ENCODE results near the gene TMC5.
"Not testable (repeated sequence)": the region's sequence is repeated elsewhere in the genome, so short reads cannot be mapped to it uniquely, and the experiment has no call there.

Gene TMC5, protein sequence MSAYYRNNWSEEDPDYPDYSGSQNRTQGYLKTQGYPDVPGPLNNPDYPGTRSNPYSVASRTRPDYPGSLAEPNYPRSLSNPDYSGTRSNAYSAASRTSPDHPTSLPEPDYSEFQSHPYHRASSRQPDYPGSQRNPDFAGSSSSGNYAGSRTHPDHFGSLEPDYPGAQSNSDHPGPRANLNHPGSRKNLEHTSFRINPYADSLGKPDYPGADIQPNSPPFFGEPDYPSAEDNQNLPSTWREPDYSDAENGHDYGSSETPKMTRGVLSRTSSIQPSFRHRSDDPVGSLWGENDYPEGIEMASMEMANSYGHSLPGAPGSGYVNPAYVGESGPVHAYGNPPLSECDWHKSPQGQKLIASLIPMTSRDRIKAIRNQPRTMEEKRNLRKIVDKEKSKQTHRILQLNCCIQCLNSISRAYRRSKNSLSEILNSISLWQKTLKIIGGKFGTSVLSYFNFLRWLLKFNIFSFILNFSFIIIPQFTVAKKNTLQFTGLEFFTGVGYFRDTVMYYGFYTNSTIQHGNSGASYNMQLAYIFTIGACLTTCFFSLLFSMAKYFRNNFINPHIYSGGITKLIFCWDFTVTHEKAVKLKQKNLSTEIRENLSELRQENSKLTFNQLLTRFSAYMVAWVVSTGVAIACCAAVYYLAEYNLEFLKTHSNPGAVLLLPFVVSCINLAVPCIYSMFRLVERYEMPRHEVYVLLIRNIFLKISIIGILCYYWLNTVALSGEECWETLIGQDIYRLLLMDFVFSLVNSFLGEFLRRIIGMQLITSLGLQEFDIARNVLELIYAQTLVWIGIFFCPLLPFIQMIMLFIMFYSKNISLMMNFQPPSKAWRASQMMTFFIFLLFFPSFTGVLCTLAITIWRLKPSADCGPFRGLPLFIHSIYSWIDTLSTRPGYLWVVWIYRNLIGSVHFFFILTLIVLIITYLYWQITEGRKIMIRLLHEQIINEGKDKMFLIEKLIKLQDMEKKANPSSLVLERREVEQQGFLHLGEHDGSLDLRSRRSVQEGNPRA

DNA sequence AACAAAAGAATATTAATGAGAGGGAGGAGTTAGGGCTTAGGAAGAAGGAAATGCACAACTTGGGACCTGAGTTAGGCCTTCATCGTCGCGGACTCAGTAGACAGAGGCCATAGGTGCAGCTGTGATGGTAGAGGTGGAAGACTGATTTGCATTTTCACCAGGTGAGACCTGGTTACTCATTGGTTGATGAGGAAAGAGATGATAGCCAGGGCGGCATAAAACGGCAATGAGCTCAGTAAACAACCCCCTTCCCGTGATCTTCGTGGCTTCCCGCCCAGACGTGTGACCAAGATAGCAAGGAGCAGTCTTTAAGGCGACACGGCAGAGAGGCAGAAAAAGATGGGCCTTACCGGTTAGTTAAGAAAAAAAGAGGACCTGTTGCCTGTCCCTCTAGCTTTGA is at the start of gene TMC5:
Gene TMC5, plus strand, starts transcription at position 244 of the 400 bp plus-strand sequence. CDS start 22,156 bp downstream, outside the sequence.
- DNase-seq (ENCODE audit: low read depth in 3 of 3): no peak

DNA sequence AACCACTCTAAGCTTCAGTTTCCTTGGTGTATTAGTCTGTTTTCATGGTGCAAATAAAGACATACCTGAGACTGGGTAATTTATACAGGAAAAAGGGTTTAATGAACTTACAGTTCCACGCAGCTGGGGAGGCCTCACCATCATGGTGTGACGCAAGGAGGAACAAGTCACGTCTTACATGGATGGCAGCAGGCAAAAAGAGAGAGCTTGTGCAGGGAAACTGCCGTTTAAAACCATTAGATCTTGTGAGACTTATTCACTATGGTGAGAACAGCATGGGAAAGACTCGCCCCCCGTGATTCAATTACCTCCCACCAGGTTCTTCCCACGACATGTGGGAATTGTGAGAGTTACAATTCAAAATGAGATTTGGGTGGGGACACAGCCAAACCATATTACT is 45.1 kb upstream of the TMC5 start:
- not testable (repeated sequence) for DNase-seq (ENCODE audit: low read depth in 3 of 3)

DNA sequence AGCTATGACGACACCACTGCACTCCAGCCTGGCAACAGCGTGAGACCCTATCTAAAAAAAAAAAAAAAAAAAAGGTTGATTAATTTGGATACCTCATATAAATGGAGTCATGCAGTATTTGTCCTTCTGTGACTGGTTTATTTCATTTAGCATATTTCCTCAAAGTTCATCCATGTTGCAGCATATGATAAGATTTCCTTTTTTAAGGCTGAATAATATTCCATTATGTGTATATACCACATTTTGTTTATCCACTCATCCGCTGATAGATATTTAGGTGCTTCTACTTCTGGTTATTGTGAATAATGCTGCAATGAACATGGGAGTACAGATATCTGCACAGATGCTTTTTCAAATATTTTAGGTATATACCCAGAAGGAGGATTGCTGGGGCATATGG is 43.3 kb upstream of the TMC5 start:
- DNase-seq (ENCODE audit: low read depth in 3 of 3): no peak

DNA sequence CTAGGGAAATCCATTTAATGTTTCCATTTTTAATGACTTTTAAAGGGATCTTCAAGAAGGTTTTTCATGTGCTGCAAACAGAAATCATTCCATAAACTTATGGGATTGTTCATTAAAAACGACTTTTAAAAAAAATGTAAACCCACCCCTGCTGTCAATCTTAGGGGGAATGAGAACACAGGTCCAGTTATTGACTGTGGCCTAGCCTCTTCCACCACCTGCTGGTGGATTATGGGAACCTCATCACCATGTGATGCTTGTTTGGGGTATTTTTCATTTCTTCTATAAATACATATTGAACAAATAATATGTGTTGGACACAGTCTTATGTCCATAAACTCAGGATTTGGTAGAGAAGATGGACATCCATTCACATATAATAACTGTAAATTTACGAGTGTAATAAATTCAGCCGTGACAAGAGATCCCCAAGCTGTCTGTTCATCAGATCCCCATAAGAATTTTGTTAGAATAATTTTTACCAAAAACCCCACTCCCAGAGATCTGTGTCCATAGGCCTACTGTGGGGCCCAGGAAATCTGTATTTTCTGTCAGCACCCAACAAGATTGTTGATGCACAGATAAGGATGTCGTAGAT is 42.0 kb upstream of the TMC5 start:
- peak in 2 of 3 experiments; percentile 3 to 18 for DNase-seq (ENCODE audit: low read depth in 3 of 3)

DNA sequence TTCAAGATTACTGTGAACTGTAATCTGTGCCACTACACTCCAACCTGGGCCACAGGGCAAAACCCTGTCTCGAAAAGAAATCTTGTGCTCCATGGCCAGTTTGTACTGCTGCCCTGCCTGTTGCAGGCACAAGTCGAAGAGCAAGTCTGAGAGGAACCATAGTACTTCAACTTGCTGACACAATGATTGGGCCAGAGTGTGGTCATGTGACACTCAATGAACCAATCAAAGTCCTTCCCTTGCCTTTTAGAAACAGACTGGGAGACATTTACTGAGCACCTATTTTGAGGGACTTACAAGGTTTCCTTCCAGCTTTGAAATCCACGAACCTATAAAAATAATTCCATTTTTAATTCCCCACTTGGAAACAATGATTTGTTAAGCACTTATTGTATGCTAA is 39.8 kb upstream of the TMC5 start:
- no peak for DNase-seq (ENCODE audit: low read depth in 3 of 3)

DNA sequence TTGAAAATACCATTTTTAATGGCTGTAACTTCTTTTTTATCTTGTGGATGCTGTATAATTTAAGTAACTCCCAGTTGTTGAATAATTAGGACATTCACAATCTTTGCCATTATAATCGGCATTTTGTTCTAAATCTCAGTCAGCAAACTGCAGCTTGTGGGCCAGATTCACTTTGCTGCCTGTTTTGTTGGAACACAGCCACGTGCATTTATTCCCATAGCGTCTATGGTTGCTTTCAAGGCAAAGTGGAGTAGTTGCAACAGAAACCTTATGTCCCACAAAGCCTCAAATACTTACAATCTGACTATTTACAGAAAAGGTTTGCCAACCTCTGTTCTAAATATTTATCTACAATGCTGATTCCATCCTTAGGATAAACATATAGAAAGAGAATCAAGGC is 39.2 kb upstream of the TMC5 start:
- DNase-seq (ENCODE audit: low read depth in 3 of 3): no peak

DNA sequence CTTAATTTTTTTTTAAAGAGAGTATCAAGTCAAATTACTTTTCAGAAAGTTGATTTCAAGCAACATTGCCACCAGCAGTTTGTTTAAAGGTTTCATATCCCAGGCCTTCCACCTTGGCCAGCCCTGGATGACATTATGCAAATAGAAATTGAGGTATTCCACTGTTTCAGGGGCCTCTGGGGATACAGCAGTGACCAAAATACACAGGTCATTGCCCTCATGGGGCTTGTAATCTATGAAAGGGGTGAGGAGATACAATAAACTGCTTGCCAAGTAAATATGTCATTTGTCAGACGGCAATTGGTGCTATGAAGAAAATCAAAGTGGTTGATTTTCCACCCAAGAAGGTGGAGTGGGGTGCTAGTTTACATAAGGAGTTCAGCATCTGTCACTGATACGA is 37.8 kb upstream of the TMC5 start:
- DNase-seq (ENCODE audit: low read depth in 3 of 3): no peak

DNA sequence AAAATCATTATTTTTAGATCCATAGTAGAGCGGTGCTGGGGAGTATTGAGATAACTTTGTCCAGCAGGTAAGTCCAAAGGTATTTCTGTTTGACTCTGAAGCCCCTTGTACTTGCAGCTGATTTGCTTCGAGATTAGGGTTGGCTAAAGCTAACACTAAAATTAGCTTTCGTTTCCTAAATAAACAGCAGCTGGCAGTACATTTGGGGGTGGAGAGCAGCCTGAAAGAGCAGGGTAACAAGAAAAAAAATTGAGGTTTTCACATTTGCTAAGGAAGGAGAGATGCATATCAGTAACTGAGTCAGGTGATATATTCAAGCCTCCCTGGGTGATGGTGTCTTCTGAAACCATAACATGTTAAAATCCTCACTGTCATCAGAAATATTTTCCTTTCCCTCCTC is 37.4 kb upstream of the TMC5 start:
- no peak for DNase-seq (ENCODE audit: low read depth in 3 of 3)

DNA sequence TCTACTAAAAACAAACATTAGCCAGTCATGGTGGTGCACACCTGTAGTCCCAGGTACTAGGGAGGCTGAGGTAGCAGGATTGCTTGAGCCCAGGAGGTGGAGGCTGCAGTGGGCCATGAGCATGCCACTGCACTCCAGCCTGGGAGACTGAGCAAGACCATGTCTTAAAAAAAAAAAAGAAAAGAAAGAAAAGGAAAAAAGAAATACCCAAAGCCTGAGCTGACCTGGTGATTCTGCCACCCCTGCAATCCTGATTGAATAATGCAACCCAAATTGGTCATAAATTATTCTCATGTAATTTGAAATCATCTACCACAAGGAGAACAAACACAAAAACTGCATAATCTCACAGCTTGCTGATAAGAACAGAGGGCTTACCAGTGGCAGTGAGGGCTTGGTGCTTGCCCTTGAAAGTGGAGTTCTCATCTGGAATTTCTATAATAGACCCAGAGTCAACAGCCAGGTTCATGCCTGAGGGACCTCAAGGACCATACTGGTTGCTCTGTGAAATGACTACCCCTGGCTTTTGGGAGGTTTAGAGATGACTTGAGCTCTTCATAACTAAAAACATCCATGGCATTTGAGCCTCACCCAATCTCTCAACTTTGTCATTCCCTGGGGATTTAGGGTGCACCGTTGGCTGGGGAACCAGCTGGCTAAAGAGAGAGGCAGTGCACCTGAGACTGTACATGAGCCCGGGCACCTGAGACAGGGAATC is 35.4 kb upstream of the TMC5 start:
- no peak for DNase-seq (ENCODE audit: low read depth in 3 of 3)

DNA sequence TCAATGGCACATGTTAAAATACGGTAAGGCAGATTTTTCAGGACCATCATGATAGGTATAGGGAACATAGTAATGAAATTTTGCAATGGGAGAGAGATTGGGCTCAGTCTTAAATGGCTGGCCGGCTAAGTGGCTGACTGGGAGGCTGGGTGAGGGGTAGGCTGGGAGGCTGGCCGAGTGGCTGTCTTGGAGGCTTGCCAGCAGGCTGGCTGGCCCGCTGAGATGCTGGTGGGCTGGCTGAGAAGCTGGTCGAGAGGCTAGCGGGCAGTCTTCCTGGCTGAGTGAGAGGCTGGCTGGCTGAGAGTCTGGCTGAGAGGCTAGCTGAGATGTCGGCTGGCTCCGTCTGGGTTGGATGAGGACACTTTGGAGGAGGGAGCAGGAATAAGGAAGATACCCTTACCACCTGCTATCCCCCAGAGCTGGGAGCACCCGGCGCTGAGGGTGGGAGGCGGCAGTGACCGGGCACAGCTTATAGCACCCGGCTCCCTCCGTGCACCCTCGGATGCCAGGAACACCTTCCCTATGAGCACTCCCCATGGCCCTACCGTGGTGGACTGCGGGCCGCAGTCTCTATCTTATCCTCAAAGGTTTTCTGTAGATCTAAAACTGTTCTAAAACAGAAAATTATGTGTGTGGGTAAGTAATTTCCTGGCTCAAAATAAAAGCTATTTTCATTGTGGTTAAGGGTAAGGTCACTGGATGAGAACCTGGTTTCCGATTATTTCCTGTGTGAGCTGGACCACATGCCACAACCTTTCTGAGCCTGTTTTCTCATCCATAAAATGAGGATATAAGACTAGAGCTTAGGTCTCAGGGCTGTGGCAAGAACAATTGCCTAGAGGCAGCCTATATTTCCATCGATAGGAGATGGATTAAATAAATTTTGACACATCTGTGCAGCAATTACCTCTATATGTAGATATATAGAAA is 34.5 kb upstream of the TMC5 start:
- DNase-seq (ENCODE audit: low read depth in 3 of 3): no peak

DNA sequence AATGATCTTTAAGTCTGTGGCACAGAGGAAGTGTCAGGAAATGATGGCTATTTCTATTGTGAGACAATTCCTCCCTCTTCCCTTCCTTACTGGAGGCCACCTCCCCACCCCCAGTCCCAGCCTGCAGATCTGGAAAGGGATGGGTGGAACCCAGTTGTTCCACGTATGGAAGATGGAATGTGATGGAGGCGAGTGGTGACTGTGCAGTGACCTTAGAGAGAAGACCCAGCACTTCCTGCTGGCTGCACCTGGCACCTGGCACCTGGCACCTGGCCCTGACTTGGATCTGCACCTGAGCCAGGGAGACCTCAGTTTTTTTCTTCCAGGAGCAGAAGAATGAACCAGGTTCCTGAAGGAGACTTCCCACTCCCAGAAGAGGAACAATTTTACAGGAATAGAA is 33.0 kb upstream of the TMC5 start:
- no peak for DNase-seq (ENCODE audit: low read depth in 3 of 3)

DNA sequence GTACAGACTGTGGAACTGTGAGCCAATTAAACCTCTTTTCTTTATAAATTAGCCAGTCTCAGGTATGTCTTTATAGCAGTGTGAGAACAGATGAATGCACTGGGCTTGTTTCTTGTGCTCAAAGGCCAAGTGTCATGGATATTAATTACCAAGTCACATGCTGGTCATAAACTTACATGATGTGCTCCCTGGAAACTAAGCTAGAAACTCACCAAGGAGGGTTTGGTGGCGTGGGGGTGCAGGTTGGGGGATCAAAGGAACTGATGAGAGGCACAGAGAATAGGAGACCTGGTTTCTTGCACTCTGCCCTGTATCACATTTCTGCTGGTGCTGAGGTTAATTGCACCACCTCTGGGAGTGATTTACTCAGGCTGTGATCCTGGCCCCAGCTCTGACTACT is 31.2 kb upstream of the TMC5 start:
- no peak for DNase-seq (ENCODE audit: low read depth in 3 of 3)

DNA sequence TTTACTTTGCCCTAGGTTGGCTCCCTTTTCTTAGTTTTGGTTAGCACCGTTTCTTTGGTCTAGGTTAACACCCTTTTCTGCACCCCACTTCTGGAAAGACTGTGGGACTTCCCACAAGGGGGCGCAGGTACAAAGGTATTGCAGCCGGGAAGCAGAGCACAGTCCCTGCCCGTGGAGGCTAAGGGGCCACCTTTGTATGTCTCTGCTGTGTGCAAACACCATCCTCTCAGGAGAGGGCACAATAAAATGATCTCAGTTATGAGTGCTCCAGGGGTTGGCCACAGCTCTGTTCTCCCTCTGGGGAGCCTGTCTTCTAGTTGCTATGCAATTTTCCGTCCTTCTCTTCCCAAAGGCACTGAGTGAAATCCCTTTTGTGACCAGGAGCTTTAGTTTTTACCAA is 28.4 kb upstream of the TMC5 start:
- DNase-seq (ENCODE audit: low read depth in 3 of 3): peak in 2 of 3 experiments; percentile 3 to 53

DNA sequence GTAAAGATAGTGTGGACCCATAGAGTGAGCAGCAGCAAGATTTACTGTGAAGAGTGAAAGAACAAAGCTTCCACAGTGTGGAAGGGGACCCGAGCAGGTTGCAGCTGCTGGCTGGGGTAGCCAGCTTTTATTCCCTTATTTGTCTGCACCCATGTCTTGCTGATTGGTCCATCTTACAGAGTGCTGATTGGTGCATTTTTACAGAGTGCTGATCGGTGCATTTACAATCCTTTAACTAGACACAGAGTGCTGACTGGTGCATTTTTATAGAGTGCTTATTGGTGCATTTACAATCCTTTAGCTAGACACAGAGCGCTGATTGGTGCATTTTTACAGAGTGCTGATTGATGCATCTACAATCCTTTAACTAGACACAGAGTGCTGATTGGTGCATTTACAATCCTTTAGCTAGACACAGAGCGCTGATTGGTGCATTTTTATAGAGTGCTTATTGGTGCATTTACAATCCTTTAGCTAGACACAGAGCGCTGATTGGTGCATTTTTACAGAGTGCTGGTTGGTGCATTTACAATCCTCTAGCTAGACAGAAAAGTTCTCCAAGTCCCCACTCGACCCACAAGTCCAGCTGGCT is 26.4 kb upstream of the TMC5 start:
- not testable (repeated sequence) for DNase-seq (ENCODE audit: low read depth in 3 of 3)

DNA sequence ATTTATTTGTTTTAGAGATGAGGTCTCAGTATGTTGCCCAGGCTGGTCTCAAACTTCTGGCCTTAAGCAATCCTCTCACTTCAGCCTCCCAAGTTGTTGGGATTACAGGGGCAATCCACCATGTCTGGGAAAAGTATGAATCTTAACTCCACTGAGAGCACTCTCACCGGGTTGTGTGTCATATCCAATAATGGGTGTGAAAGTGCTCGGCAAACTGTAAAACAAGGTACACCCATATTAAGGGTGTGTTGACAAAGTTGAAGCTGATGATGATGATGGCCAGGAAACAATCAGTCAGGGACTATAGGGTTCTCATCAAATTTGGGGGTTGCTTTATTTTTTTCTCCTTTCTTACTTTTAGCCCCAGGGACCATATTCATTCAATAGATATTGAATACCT is 25.3 kb upstream of the TMC5 start:
- DNase-seq (ENCODE audit: low read depth in 3 of 3): no peak

DNA sequence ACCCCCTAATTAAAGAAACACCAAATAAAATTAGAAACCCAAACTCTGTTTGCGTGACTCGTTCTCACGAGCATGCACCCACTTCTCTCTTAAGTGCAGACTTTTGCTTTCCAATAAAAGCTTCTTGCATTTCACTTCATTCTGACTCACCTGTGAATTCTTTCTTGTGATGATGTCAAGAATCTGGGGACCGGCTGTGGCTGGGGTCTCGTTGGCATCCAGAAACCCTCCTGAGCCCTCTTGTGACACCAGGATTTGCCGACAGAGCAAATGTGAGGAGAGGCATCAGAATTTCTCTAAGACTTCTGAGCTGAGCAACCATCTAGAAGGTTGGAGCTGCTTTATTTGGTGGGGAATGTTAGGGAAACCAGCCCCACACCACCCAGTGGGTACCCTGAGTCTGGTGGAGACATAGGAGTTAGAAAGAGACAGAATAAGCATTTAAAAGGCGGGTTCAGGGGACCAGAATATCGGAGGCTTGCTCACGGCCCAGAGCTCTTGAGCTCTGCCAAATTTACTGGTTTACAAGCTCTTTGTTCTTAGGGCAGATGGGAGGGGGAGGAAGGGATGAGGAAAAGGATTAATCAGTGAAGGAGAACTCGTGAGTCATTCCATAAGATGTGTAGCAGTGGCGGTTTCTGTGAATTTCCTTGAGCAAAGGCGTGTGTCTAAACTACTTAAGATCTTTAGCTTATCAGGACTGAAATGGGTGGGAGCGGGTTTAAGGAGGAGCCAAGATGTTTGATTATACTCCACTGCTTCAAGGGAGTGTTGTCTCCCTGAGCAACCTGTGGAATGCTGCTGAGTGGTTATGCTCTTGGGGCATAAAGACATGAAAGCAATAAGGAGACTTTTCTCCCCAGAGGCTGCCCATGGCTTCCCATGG is 24.2 kb upstream of the TMC5 start:
- DNase-seq (ENCODE audit: low read depth in 3 of 3): no peak

DNA sequence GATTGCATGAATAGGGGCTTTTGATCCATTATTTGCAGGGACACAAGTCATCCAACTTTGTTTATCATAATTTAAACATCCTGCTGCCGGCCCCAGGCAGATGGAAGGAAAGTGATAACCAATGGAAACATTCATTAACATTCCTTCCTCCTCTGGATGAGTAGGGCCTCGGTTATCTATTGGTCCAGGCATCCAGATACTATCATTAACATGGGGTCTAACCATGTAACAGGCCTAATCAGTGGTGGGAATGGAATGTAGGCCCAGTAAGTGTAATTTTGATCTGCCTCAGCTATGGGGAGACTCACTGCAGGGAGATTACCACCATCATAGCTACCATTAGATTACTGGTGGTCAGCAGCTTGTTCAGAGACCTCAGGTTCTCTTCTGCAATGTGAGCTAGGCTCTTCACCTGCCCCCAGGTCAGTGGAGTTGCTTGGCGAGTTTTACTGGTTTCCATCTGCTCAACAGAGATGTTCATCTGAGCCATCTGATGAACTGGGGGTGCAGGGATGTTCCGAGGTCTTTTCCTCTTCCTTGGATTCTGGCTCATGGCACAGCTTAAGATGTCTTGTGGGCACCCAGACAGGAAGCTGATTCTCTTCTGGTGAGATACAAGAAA is 21.9 kb upstream of the TMC5 start:
- not testable (repeated sequence) for DNase-seq (ENCODE audit: low read depth in 3 of 3)

DNA sequence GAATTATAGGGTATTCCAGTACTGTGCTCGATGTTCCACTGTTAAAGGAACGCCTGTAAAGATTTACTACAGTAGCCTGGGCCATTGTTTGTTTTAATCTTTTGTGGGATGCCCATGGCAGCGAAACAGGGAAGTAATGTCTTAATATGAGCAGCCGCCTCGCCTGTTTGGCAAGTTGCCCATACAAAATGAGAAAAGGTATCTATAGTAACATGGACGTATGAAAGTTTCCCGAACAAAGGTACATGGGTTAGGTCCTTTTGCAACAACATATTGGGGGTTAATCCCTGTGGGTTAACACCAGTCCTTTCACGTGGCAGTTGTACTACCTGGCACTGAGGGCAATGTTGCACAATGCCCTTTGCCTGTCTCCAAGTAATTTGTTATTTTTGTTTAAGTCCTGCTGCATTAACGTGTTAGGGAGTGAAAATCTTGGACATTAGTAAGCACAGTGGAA is 21.1 kb upstream of the TMC5 start:
- DNase-seq (ENCODE audit: low read depth in 3 of 3): no peak

Data from stimulated activated CD4-positive, alpha-beta T cell treated with anti-CD3 and anti-CD28 coated beads, TNF-alpha, amount 100 ng/mL, for 24 hours (primary cell).